ENCODE measurements around the gene SERTAD1.
"Not testable (repeated sequence)": the region's sequence is repeated elsewhere in the genome, so short reads cannot be mapped to it uniquely, and the experiment has no call there.

The SERTAD1 gene

GRCh38 chr19:40421993-40422747 lies 3.6 kb downstream of the SERTAD1 start:
- no peak for DNase-seq

DNA sequence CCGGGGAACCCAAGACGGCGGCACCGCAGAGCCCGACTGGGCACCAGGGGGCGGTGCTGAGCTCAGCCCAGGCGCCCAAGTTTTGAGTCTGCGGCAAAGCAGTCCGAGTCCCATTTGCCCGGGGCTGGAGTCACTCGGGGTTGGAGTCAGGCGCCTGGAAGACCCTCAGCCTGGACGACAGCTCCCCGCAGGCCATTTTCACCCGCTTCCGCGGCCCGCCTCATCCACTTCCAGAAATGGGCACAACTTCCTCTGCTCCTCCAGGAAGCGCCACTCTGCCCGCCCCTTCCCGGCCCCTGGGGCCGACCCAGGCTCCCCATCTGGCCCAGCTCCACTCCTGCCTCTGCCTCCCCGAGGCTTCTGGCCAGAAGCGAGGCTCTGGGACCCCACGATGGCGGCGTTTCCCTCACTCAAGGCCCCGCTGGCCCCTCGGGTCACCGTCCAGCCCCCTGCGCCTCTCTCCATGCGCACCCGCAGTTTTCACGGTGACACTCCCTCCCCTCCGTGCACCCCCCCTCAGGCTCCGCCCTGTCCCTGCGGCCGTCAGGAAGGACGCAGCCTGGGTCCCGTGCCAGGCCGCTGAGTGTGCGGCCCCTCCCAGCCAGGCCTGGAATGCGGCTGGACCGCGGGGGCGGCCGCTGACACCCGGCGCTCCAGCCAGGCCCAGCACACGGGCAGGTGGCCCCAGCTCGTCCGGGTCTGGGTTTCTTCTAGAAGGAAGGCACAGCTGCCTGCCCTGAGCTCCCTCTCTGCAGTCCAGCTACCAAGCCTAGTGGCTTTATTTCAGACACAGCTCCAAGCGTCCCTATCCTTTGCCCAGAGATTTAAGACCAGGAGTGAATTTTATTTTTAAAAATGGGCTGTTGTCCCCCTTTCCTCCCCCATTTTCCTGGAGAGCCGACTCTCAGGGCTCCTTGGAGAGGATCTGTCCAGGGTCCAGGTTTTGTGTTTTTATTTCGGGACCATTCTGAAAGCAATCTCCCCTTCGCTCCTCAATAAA lies 4.7 kb downstream of the SERTAD1 start:
- peak; percentile 83 for DNase-seq

DNA sequence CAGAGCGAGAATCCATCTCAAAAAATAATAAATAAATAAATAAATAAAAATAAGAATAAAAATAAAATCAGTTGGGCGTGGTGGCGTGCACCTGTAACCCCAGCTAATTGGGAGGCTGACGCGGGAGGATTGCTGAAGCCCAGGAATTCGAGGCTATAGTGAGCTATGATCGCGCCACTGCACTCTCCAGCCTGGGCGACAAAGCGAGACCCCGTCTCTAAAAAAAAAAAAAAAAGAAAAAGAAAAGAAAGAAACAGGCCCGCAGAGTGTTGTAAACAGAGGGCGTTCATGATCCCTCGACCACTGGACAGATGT lies 5.4 kb downstream of the SERTAD1 start:
- DNase-seq, result no peak

DNA sequence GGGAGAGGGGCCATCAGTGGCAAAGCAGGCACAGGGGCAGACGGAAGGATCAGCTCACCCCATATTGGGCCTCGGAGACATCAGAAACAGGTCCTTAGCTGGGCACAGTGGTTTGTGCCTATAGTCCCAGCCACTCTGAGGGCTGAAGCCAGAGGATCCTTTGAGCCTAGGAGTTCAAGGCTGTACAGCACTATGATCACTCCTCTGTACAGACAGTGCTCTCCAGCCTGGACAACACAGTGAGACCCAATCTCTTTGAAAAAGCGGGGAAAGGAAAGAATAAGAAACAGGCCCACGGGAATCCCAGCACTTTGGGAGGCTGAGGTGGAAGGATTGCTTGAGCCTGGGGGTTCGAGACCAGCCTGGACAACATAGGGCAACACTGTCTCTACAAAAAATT lies 6.0 kb downstream of the SERTAD1 start:
- no peak for DNase-seq

DNA sequence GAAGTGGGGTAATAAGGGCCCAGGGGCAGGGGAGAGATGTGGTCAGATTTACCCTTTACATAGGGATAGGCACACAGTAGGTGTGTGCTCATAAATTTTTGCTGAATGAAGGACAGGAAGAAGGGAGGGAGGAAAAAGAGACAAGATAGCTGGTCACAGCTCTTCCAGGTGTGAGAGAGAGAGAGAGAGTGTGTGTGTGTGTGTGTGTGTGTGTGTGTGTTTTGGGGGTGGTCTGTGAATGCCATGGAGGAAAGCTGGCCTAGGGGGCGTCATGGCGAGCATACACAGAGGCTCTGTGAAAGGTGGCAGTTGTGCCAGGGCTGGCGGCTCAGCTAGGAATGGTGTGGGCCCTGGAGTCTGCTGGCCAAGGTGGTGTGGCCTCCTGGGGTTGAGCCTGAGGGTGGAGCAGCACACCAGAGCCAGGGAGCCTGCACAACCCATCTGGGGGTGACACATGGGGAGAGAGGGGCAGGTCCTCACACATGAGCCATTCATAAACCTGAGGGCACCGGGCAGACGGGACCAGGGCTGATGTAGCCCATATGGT lies 6.7 kb downstream of the SERTAD1 start:
- no peak for DNase-seq

- DNase-seq, result no peak
Observed at GRCh38 chr19:40418040-40418439, 7.8 kb downstream of the SERTAD1 start.

DNA sequence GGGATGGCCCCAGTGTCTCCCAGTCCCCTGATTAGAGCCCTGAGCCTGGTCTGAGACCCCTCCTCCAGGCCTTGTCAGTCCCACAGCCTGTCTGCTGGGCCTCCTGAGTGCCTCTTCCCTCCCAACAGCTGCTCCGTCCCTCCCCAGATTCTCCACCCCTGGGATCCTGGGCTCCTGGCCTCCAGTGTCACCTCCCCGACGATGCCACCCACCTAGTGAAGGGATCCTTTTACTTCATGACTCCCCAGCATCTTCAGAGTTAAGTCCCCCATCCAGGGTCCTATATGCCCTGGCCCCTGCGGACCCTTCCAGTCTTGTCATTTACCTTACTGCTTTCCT lies 8.2 kb downstream of the SERTAD1 start:
- no peak for DNase-seq

- no peak for DNase-seq
Observed at GRCh38 chr19:40416918-40417642, 8.7 kb downstream of the SERTAD1 start.

DNA sequence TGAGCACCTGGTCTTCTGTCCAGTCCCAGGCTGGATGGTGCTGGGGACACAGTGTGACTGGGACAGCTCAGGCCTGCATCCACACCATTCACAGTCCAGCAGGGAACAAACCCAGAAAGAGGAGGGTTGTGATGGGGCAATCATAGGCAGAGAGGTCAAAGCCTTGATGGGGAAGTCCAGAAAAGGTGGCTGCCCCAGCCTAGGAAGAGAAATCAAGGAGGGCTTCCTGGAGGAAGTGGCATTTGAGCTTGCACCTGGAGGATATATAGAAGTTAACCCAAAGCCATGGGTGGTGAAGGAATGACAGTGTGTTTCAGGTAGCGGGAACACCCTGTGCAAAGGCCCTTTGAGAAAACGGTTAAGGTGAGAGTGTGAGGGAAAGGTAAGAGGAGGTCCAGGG lies 10.0 kb downstream of the SERTAD1 start:
- DNase-seq, result no peak

DNA sequence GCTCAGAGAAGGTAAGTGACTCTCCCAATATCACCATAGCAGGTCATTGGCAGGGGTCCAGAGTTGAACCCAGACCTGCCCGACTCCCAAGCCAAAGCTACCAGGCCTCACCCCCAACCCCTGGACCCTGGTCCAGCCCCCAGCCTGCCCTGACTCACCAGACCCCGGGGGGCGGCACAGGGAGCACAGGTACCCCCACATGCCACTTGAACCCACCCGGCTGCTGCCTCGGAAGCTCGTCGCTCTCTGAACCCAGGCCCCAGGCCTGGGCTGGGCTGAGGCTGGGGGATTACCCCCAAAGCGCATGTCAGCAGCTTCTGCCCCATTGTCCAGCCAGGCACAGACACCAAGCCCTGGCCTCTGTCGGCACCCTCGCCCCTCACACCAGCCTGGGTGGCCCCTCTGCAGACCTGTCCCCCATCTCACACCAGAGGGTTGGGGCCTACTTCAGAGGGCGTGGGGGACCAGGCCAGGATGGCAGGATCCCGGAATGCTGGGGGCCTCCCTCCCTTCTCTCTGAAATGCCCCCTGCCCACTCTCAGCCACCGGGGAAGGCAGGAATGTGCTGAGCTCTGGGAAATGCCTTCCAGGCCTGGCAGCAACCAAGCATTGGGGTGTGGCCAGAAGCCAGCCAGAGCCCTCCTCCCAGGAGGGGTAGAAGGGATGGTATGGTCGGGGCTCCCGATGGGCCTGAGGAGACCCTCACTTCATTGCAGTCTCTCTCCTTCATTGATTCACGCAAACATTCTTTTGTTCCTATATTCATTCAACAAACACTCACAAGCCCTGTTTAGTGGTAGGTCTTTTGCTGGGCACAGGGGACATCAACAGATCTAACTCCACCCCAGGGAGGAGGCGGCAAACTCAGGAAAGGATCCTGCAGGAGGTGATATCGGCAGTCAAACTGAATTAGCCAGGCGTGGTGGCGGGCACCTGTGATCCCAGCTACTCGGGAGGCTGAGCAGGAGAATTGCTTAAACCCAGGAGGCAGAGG lies 11.0 kb downstream of the SERTAD1 start:
- no peak for DNase-seq

DNA sequence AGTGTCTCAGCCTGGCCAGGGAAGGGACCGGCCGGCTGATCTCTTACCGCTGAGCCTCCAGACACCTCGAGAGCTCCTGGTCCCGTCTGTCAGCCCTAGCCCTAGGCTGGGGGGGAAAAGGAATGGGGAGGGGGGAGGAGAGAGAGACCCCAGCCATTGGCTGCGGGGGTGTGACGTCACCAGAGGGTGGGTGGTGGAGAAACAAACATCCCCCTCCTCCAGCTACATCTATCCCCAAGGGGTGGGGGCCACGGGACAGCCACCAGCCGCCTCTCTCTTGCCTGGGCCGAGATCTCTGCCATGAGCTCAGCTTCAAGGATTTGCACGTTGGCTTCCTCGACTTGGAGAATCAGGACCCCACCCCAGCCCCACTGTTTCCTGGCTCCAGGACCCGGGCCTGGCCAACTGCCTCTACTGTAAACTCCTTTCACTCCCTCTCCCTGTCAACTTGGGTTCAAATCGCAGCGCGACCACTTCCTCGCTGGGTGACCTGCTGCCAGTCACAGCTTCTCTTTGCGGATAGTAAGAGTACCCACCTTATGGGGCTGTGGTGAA lies 12.4 kb downstream of the SERTAD1 start, which contains the start of gene PRX:
Gene PRX (minus strand): TSS at position 88 of the 555 bp plus-strand sequence. CDS start 5,446 bp downstream, outside the sequence.
- no peak for DNase-seq

DNA sequence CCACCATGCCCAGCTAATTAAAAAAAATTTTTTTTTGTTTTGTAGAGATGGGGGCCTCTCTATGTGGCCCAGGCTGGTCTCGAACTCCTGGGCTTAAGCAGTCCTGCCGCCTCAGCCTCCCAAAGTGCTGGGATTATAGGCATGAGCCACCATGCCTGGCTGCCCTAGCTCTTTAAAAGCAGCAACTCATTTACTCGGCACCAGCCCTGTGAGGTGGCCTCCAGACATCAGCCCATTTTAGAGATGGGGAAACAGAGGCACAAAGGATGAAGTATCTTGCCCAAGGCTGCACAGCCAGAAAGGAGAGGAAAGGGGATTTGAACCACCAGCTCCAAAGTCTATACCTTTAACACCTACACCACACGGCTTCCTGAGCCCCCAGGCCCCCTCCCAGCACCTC lies 12.9 kb downstream of the SERTAD1 start:
- DNase-seq, result no peak

GRCh38 chr19:40411958-40412499 lies 13.8 kb downstream of the SERTAD1 start:
- DNase-seq, result no peak

DNA sequence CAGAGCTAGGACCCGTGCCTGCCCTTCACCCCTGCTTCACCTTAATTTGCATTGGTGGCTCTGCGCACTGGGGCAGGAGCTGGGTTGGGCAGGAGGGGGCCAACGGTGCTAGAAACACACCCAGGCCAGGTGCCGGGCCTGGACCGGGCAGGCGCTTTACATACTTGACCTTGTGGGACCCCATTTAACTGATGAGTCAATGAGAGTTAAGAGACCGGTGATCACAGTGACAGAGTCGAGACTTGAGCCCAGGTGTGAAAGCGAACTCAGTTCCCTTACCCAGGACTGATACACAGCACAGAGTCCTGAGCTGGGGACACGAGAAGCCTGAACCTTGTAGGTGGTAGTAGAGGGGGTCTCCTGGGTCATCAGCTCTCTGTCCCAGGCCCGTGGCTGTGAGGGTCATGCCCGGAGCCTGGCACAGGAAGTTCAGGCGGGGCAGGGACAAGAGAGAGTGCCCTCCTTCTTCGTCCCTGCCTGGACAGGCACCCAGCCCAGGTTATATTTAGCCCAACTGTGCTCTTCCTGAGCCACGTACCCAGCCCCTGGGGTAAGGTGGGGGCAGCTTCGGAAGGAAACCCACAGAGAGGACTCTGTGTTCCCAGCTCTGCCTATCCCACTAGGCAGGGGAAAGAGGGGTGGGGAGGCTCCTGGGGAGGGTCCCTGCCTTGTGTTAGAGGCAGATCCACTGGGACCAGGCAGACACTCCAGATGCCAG lies 14.5 kb downstream of the SERTAD1 start:
- no peak for DNase-seq

DNA sequence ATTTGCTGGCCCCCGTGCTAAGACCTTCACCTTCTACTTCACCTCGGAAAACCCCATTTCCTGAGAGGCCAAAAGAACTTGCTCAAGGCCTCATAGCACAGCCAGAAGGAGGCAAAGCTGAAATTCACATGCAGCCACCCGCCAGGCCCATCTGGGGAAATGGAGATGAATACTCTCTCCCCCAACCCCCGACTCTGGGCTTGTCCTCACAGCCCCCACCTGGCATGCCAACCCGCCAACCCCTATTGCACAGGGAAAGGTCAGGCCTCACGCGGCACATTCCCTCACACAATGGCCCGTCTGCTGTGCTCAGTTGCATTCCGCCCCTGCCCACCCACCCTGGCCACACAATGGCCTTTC lies 15.8 kb downstream of the SERTAD1 start:
- no peak for DNase-seq

GRCh38 chr19:40408598-40408925 lies 17.2 kb downstream of the SERTAD1 start:
- DNase-seq, result not testable (repeated sequence)

DNA sequence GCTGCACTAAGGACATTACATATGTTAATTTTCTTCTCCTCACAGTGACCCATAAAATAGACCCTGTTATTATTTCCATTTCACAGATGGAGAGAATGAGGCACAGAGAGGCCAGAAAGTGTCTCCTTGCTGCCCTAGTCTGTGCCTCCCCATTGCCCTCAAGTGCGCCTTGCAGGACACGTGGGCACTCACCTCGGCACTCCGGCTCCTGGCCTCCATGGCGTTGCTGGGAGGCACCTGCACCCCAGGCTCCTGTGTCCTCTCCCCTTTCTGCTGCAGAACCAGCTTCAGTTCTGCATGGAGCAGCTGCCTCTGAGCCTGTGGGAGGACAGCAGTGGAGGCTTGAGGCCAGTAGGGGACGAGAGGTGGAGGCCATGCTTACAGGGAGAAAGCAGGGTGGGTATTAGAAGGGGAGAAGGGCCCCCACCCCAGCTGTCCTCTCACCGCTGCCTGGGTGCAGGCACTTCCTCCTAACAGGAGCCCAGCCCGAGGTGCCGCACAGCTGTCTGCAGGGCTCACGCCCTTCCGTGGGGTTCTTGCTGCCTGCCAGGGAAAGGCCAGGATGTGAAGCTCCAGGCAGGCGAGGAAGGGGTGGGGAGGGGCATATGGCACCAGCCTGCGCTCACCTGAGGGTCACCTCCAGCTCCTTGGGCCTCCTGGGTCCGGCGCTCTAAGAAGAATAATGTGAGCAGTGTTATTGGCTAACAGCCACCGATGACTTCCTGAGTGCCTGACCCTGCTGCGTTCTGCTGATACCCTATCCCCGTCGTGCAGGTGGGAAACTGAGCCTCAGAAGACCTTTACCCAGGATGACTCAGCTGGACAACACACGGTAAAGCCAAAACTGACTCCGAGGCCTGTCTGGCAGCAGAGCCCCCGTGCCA lies 17.8 kb downstream of the SERTAD1 start:
- no peak for DNase-seq

- peak; percentile 87 for DNase-seq
Observed at GRCh38 chr19:40403262-40403984, 22.4 kb downstream of the SERTAD1 start.

DNA sequence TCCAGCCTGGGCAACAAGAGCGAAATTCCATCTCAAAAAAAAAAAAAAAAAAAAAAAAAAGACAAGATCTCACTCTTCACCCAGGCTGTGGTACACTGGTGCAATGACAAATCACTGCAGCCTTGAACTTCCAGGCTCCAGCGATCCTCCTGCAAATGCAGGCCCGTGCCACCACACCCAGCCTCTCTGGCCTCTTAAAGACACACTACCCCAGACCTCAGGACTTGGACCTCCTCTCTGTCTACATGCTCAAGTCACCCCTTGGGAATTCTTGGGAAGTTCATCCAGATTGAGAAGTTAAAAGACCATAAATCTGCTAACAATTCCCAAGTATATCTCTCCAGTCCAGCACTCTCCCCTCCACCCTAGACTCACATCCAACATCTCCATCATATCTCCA lies 25.2 kb downstream of the SERTAD1 start:
- no peak for DNase-seq

Data from 8988T (cell line).